ENCODE data around the gene ACACA. TPM values are rescaled to one million over a fixed set of nuclear protein-coding genes. Genes with fewer than 3 reads are reported as not detected.
"Not testable (repeated sequence)": the region's sequence is repeated elsewhere in the genome, so short reads cannot be mapped to it uniquely, and the experiment has no call there.

Gene ACACA
- total RNA-seq, 1 donor from 2014 or later = 26.9 TPM

DNA sequence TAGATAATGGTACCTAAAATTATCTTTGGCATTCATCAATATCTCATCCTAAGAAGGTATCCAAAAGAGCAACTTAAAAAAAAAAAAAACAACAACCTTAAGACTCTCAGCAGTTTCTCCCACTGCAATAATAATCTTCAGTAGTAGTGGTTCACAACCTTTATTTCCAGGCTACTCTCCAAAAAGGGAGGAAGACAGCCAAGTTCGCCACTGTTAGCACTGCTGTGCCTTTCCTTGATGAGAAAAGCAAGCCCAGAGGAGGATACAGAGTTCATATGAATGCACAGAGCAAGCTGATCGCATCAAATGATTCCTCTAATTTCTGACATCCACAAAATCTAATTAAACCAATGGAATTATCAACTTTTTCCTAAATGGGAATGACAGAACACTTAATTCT lies 258.5 kb downstream of the ACACA start:
- intact Hi-C loops (cut with DNase I) = no loop called here
- no peak for DNase-seq (ENCODE audit: low spot score)

DNA sequence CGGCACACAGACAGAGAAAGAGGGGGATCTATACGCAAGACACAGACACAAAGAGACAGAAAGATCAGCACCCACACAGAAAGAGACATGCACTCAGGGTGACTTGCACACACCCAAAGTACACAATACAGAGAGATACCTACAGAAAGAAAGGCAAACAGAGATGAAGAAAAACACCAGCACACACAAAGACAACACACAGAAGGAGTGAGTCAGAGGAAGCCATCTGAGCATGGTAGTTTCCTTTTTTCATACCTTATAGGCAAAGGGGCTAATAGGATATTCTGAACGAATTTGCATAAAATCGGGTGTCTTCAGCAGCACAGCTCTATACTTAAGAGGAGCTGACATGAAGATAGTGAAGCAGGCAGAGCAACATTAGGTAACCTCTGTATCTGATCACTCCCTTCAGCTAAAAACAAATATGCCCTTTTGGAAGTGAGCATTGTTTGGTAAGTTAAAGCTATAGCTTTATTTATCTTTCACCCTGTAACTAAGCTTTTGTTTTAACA lies 259.3 kb downstream of the ACACA start:
- intact Hi-C loops (cut with DNase I) = no loop called here
- no peak for DNase-seq (ENCODE audit: low spot score)

DNA sequence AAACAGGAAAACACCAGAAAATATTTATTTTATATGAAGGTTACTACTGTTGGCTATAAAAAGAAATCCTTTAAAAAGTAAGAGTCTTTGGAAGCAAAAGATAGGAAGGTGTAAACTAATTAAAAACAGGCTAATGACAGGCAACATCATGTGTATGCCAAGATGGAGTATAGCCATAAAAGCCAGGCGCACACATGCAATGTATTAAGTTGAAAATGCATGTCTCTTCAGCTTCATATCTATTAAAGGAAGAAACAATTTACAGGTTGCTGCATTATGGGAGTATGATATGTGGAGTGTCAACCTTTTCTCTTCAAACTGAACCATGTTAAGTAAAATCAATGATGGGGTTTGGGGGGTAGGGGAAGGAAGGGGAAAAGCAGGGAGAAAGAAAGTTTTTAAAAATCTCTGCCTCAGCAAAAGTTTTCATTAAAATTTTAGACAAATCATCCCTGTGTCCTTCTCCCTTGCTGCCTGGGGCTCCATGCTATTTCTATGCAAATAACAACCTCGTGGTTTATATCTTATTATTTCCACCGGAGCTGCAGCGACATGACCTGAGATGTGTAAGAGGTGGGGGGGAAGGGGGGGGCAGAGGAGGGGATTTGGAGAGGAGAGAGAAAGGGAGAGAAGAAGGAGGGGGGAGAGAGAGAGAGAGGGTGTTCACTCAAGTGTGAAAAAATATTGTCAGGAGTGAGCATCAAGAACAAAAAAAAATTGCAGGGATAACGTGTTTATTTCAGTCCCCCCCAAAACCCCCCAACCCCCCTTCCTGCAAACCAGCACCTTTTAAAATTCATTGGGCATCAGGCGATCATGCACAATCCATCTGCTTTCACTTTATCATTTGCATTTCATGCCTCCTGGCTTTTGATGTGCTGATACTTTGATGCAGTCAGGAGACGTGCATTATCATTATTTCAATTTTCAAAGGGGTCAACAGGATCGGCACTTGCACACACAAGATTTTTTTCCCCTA lies 260.3 kb downstream of the ACACA start:
- intact Hi-C loops (cut with DNase I) = no loop called here
- no peak for DNase-seq (ENCODE audit: low spot score)

DNA sequence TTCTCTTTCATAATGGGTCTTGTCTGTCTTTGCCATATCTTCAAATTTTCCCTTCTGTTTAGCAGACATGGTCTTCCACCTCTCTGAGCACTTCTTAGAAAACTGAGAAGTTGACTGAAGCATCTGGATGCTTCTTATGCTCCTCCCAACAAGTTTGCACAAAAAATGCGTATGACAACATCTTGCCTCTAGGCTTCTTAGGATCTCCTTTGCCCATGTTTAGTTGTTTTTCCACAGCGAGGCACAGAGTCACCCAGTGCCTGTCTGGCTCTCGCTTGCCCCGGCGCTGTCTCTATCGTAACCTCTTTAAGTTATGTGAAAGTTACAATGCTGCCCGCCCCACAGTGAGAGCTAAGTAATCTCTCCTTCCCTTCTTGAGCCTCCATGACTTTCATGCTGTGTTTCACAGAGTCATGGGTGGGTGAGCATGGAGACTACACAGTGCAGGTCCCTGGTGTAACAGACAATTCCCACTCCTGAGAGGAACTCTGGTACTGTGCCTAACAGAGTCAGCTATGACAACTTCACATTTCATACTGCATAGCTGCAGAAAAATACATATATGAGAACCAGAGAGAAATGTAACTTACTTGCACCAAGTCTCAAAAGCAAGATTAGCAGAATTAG lies 262.4 kb downstream of the ACACA start:
- DNase-seq (ENCODE audit: low spot score) = no peak
- intact Hi-C loops (cut with DNase I) = no loop called here

DNA sequence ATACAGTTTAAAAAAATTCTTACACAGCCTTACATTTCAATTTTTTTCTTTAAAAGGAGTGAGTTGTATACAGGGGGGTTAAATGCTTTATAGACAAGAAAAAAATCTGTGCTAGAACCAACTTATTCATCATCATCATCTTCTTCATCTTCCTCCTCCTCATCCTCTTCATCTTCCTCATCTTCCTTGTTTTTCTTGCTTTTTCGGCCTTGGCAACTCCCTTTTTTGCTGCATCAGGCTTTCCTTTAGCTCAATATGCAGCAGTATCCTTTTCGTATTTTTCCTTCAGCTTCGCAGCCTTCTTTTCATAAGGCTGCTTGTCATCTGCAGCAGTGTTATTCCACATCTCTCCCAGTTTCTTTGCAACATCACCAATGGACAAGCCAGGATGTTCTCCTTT lies 263.1 kb downstream of the ACACA start:
- DNase-seq (ENCODE audit: low spot score); intact Hi-C loops (cut with DNase I): not testable (repeated sequence)

DNA sequence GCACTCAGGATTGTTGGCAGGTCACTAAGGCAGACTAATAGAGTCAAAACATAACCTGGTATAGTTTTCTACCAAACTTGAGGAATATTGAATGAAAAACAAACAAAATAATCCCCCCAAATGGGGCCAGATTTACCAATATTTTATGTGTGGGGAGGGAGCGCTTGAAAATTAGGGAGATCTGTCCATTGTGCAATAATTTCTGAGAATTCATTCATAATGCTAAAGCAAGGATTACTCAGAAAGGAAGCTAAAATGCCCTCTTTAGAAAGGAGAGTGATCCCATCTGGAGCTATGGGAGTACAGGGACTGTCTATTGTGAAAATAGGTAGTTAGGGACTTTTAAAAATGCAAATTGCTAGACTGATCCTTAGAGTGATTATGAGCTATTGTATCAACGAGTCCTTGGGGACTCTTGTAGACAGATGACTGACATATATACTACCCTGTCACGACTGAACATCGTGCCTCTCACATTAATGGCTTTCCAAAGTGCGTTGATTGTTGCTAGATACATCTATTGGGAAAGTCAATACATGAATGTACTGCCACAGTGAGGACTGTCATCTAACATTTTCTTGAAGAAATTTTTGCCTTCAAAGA lies 264.2 kb downstream of the ACACA start:
- intact Hi-C loops (cut with DNase I) = no loop called here
- DNase-seq (ENCODE audit: low spot score) = no peak

DNA sequence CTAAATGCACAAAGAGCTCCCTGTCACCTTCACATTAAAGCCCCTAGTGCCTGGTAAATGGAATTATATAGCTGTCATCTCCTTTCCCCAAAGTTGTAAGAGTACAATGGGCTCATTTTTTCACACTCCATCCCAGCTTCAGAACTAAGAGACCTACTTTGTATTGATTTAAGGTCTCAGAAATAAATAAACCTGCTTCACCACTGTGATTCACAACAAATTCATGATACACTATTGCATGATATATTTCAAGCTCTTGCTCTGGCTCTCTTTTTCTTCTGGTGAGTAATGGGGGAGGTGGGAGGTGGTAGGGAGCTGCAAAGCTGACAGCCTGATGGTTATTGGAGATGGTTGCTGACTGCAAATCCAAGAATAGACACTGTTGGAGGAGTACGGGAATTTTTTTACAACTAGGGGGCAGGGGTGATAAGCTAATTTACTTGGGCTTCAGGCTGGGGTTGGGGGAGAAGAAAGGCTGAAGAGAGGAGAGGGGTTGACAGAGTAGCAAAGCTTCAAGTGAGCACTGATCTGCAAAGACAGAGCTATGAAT lies 268.0 kb downstream of the ACACA start:
- no peak for DNase-seq (ENCODE audit: low spot score)
- intact Hi-C loops (cut with DNase I) = no loop called here

DNA sequence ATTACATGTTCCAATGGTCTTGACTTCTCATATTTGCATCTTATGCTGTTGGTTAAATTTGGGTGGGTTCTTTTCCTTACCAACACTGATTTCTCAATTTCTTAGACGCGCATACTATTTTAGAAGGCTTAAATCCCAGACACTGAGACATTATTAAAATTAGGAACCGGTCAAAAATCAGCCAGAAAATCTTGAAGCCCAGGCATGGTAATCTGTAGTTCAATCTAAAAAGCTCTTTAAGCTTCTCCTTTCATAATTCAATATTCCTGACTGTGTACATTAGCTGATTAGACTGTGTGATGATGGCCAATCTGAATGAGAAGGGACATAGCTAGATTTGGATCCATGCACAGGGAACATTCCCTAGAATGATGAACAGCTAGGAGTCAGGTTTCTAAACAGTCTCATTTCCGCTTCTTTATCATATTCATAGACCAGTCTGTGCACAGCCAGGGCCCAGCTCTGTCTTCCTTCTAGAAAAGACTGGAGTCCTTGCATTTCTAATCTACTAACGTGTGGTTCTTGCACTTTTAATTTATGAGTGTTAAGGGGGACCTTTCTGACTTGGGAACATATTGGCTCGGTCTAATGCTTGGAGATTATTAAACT lies 268.6 kb downstream of the ACACA start:
- intact Hi-C loops (cut with DNase I) = no loop called here
- DNase-seq (ENCODE audit: low spot score) = no peak

DNA sequence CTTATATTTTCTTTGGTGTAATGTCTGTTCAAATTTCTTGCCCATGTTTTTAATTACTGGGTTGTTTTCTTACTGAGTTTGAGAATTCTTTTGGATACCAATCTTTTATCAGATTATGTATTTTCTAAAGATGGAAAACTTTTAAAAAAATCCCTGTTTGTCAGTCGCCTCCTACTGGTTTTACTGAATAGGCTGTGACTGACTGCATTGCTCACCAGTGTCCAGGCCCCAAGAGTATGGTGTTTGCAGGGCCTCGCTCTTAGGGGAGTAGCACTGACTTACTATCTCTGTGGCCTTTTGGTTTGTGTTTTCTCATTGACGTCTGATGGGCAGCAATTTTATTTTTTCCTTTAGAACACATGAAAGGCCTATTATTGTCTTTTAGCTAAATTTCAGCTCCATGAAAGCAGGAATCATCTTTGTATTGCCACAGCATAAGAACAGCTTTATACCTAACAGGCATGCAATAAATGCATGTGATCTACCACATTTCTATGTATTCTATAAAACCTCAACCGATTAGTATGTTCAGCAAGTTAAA lies 269.5 kb downstream of the ACACA start:
- DNase-seq (ENCODE audit: low spot score) = no peak
- intact Hi-C loops (cut with DNase I) = no loop called here

DNA sequence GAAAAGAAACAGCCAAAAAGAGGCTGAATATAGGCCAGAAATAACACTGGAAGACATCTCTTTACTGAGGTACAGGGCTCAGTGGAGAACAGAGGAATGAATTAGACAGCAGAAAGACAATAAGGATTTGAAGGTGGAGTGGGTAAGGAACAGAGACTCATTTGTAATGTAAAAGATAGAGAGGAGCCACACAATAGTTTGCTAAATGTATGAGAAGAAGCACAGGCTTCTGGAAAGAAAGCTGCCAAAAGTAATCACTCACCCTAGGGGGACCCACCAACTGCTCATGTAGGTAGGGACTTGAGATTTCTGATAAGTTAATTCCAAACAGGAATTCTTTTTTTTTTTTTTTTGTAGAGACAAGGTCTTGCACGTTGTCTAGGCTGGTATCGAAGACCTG lies 271.1 kb downstream of the ACACA start:
- no peak for DNase-seq (ENCODE audit: low spot score)
- intact Hi-C loops (cut with DNase I) = no loop called here

DNA sequence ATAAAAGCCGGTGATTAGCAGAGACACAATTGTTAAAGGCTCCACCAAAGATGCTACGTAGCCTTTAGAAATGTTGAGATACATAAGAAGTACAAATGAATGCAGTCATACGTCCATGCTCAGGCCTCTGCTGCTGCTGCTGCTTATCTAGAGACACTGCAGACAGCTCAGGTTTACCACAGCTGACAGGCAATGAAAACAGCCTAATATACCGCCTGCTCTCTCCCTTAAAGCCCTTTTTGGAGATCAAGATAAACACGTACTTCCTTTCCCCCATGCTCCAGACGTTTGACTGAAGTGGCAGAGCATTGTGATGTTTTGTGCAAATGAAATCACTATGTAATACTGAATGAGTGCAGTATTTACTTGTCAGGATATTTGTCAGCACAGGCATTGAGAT lies 272.6 kb downstream of the ACACA start:
- intact Hi-C loops (cut with DNase I) = no loop called here
- no peak for DNase-seq (ENCODE audit: low spot score)

DNA sequence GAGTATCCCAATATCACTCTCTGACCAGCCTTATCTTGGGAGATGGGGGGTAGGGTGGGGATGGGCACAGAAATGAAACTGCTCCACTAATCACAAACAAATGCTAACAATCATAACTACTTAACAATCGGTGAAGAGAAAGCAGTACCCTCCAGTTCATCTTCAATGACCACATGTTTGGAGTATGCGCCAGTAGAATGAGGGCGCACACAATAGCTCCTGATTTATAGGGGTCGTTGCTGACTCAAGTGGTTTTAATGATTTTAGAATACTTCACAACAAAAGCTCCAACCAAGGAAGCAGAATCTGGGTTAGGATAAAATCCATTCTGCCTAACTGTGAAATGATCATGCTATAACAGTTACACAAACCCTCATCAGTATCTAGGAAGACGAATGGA lies 273.5 kb downstream of the ACACA start:
- DNase-seq (ENCODE audit: low spot score) = no peak
- intact Hi-C loops (cut with DNase I) = no loop called here

DNA sequence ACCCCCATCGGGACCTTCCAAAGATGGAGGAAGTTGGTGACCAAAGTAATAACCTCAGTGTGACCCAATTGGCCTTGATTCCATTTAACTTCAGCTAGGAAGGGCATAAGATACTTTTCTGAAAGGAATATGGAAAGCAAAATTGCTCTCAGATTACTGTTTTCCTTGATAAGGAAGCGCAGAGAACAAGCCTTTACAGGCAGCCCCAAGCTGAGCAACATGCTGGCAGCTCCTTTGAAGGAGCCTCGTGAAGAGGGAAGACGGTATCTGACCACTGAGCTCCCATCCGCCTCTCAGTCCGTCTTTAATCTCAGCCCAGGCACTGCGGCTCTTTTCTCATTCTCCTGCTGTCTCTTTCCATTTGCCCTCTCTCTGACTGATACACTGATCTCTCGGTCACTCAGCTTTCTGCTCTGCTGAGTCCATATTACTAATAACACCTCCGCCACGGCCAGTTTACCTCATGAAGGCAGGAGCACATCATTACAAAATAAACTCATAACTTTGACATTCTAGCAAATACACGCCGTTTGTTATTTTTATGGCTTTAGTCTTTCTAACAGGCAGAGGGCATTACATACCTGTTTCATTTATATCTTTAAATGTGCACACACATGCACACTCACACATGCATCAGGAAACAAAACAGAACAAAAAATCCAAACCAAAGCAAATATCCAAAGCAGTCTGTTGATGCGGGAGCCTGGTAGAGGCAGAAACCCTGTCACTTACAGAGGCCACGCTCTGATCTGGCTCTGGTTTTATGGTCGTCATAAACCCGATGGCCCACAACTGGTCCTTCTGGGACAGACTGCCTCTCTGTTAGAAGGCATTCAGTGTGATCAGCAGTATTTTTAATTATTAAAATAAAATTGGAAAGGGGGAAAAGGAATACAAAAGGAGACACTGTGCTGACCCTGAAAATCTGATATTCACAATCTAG lies 274.7 kb downstream of the ACACA start:
- intact Hi-C loops (cut with DNase I) = no loop called here
- no peak for DNase-seq (ENCODE audit: low spot score)

DNA sequence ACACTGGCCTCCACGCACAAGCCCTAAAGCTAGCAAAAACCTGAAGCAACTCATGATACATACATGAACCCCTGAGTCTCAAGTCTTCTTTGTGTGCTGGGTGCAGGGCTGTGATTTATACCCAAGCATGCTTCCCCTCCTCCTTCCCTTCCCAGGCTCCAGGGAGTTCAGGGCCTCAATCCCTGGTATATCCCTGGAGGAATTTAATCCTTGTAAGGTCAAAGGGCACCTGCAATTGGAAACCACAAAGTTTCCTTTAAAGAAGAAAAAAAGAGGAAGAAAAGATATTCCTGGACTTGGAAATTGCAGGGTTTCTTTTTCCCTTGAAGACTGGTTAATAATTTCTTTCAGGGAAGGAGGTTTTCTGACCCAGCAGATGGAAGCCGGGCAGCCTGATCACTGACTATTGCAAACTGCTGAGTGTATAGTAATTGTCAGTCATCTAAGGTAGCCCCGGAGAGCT lies 275.6 kb downstream of the ACACA start:
- intact Hi-C loops (cut with DNase I) = no loop called here

DNA sequence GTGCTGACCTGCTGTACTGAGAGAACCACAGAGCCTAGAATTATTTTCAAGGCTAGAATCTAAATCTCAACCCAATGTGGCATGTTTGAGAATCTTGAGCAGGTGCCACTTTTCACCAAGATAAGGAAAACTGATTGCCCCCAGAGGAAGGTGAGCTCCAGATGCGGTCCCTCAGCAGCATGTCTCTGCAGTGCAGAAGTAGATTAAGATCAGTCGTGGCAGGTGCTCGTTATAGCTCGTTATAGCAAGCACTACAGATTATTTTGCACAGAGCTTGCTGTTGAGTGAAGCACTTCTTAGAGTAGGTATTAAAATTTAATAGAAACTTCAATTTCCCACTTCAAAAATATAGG lies 281.8 kb downstream of the ACACA start:
- intact Hi-C loops (cut with DNase I) = no loop called here
- no peak for DNase-seq (ENCODE audit: low spot score)

More for the DNA sequence above, 275.6 kb downstream of the ACACA start:
- no peak for DNase-seq (ENCODE audit: low spot score)

DNA sequence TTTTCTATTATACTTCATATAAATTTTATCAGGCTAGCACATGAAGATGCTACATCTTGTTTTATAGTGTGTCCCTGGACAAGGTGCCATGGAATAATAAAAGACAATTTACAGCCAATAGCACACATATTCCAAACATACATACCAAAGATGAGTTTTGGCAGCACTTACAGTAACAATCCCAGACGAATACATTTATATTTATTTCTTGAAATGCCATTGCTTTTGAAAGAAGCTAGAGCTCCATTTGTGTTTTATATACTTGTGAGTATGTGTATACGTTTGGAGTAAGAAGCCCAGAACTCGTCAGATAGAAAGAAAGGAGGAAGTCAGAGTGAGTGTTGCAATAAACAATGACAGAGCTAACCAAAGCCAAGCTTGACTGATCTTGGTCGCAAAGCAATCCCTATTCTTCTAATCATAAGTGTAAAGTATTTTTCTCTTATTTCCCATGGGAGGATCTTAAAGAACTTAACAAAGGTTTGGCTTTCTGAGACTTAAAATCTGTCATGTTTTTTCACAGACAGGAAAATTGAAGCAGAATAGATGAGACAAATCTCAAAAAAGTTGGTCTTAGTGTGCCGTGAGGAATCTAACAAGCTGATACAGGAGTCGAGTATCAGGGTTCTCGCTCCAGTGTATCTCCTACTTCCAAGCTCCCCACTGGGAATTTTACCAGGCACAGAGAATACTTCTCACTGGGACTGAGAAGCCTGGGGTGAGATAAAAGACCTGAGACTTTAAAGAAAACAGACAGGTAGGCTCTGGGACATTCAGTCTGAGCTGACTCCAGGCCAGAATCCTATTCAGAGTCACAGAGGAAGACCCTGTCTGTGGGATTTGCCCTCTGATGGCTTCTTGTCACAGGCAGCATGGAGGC lies 282.5 kb downstream of the ACACA start:
- intact Hi-C loops (cut with DNase I) = no loop called here
- no peak for DNase-seq (ENCODE audit: low spot score)

DNA sequence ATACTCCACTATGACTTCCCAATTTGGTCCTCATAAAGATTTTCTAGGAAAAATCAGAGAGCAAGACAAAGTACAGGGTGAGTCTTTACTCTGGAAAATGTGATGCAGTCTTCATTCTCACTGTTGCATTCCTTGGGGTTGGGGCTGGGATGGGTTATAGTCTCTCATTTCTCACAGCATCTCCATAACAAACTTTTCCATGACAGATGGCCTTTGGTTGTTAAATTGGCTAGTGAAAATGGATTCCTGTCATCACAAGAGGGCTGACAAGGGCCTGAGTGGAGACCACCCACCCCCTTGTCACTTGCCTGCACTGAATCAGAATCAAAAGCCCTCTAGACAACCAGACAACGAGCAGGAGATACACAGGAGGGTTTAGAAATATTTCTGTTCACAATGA lies 283.2 kb downstream of the ACACA start:
- DNase-seq (ENCODE audit: low spot score) = no peak
- intact Hi-C loops (cut with DNase I) = no loop called here
